Measurements from ENCODE around the gene SLC22A23. TPM values are rescaled to one million over a fixed set of nuclear protein-coding genes. Genes with fewer than 3 reads are reported as not detected.
"Not testable (repeated sequence)": the region's sequence is repeated elsewhere in the genome, so short reads cannot be mapped to it uniquely, and the experiment has no call there.

SLC22A23 gene
- total RNA-seq, 1 experiment from 2014 or later, result 2.7 TPM

DNA sequence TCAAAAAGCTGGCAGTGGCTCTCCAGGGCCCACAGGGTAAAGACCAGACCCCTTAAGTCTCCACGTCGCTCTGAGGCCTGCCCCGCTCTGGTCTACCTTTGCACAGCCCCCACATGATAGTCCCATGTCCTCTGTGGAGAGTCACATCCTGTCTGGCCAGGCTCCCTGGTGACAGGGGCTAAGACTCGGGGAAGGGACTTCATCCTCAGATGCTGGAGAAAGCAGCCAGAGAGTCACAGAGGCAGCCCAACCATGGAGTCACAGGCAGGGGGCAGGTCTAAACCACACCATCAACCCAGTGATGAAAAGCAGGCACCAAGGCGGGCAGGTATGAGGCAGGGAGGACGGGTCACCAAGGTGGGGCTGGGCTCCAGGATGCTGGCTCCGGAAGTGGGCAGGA lies 62.2 kb downstream of the SLC22A23 start:
- DNase-seq (ENCODE audit: low read depth in 1 of 2, low spot score in 2 of 2), result no peak
- Histone ChIP-seq H3K9me3 (replicated peaks) (no peaks in the 10 kb centered on the region), H3K4me3 (no peak overlapping the region), H3K36me3 (no peaks in the 10 kb centered on the region), H3K4me1 (replicated peaks) (peaks cover 9% of the 10 kb centered on the region; the same call in 1 of the 2 replicates), H3K27ac (no peak overlapping the region), H3K27me3 (replicated peaks) (no peaks in the 10 kb centered on the region)

DNA sequence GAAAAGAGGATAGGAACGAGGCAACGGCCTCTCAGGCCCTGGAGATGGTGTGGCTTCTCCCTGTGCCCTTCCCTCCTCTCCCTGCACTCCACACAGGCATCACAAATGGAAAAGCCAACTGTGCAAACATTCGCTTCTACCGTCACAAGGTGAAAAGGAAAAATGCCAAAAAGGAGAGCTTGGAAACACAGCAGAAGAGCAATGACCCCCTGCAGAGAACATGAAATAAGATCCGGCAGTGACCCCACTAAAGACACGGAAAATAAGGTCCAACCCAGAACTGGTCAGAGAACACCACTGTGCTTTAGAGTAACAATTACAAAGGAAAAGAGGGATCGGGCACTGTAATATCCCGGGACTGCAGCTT lies 63.0 kb downstream of the SLC22A23 start:
- no peak for DNase-seq (ENCODE audit: low read depth in 1 of 2, low spot score in 2 of 2)
- peaks cover 9% of the 10 kb centered on the region; the same call in 1 of the 2 replicates for H3K4me1 ChIP-seq (replicated peaks)
- no peaks in the 10 kb centered on the region for H3K9me3 ChIP-seq (replicated peaks)
- H3K27ac ChIP-seq, result no peak overlapping the region
- H3K36me3 ChIP-seq, result no peaks in the 10 kb centered on the region
- no peaks in the 10 kb centered on the region for H3K27me3 ChIP-seq (replicated peaks)
- no peak overlapping the region for H3K4me3 ChIP-seq

DNA sequence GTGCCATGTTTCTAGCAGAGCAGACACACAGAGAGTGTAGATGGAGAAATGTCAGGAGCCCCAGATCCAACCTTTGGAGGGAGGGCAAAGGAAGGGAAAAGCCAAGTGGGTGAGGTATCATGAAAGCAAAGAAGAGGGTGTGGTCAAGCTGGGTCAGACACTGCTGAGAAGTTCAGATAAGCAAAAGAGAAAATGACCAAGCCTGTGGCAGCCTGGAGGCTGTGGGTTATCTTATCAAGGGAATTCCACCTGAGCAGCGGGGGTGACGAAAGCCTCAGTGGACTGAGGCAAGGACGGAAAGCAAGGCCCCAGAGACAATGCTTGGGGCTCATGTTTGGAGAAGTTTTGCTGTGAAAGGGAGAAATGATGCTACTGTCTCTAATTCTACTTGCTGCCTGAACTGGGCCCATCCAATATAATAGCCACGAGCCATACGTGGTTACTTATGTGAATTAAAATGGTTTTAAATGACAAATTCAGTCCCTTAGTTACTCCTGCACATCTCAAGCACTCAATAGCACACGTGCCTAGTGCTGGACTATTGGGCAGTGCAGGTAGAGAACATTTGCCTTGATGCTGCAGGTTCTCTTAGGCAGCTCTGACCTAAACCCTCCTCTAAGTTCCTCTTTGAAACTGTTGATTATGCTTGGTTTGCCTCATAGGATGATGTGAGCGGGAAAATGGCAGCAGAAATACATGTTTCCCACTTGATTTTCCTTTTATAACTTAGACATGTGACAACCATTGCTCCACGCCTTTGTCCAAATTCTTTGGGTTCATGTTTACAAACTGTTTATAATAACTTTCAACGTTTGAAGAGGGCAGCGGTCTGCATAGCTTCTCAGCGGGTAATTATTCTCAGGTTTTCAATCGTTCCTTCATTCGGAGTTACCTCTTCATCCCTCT lies 63.7 kb downstream of the SLC22A23 start:
- H3K27me3 ChIP-seq (replicated peaks), result no peaks in the 10 kb centered on the region
- H3K9me3 ChIP-seq (replicated peaks), result no peaks in the 10 kb centered on the region
- H3K4me3 ChIP-seq, result no peak overlapping the region
- no peak for DNase-seq (ENCODE audit: low read depth in 1 of 2, low spot score in 2 of 2)
- H3K27ac ChIP-seq, result no peak overlapping the region
- H3K4me1 ChIP-seq (replicated peaks), result peaks cover 9% of the 10 kb centered on the region; the same call in 1 of the 2 replicates
- H3K36me3 ChIP-seq, result no peaks in the 10 kb centered on the region

DNA sequence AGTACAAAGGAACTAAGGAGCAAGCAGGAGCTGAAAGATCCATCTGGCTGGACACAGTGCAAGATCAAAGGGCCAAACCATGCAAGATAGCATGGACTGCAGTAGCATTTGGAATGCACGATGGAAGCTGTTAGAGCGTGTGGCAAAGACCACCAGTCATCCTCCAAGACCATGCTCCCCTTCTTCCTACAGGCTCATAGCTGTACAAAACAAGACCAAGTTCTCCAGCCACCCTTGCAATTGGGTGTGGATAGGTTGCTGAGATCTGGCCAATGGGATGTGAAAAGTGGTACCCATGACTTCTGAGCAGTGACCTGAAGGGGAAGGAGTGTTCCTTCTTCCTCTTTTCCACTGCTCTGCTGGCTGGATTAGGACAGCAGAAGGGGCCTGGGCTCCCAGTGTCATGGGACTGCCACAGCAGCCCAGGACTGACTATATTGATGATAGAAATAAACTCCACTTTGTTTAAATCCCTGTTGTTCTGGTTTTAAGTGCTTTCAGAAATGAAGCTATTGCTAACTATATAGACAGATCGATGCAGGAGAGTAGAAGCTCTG lies 64.9 kb downstream of the SLC22A23 start:
- Histone ChIP-seq H3K36me3 (no peaks in the 10 kb centered on the region), H3K27me3 (replicated peaks) (no peaks in the 10 kb centered on the region), H3K4me3 (no peak overlapping the region), H3K27ac (no peak overlapping the region), H3K4me1 (replicated peaks) (peaks cover 9% of the 10 kb centered on the region; the same call in 1 of the 2 replicates), H3K9me3 (replicated peaks) (no peaks in the 10 kb centered on the region)
- no peak for DNase-seq (ENCODE audit: low read depth in 1 of 2, low spot score in 2 of 2)

DNA sequence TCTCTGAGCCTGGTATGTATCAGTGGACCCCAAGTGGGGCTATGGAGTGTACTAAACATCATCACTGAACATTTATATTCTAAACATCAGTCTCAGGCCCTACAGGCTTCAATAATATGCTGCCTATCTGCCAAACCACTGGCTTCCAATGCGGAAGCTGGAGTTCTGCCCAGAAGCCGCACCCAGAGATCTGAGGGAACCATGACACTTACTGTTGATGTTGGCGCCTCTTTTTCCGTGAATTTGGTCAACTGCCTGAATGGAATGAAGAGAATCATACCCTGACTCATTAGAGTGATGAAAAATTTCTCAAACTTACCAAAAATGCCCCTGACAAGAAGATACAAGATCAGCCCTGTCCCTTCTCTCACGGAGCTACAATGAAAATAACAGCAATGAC lies 66.2 kb downstream of the SLC22A23 start:
- no peaks in the 10 kb centered on the region for H3K27me3 ChIP-seq (replicated peaks)
- peak in 1 of 2 experiments; percentile 40 for DNase-seq (ENCODE audit: low read depth in 1 of 2, low spot score in 2 of 2)
- H3K27ac ChIP-seq, result no peak overlapping the region
- H3K4me1 ChIP-seq (replicated peaks), result peaks cover 14% of the 10 kb centered on the region
- no peaks in the 10 kb centered on the region for H3K36me3 ChIP-seq
- no peaks in the 10 kb centered on the region for H3K9me3 ChIP-seq (replicated peaks)
- H3K4me3 ChIP-seq, result no peak overlapping the region

DNA sequence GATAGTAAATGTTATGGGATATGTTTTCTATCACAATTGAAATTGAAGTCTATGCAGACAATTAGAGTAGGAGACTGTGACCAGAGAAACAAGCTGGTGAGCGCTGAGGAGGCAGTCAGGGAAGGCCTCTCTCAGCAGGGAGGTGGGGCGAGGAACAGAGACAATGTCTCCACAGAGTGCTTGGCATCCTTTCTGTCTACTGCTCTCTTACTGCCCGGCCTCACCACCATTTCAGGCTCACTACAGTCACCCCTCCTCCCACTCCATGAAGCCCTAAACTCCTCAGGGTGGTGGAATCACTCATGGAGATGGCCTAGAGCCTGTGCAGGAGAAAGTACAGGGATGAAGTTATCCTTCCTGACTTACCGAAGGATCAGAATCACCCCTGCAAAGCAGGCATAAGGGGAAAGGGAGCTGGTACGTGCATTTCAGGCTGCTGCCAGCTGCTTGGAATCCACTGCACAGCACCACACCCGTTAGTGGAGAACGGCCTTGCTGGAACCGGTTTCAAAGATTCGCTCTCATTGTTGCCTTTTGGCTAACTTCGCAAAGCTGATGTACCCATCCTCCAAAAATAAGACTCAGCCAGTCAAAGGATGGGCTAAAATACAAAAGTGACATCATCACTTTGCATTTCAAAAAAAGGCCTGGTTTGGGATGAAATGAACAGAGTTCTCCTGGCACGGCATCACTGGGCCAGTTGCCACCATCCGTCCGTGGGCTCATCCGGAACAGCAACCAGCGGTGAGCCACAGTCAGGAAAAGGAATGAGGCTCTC lies 67.3 kb downstream of the SLC22A23 start:
- Histone ChIP-seq H3K36me3 (no peaks in the 10 kb centered on the region), H3K27me3 (replicated peaks) (no peaks in the 10 kb centered on the region), H3K27ac (no peak overlapping the region), H3K9me3 (replicated peaks) (no peaks in the 10 kb centered on the region), H3K4me3 (no peak overlapping the region), H3K4me1 (replicated peaks) (peaks cover 22% of the 10 kb centered on the region)
- DNase-seq (ENCODE audit: low read depth in 1 of 2, low spot score in 2 of 2), result no peak

DNA sequence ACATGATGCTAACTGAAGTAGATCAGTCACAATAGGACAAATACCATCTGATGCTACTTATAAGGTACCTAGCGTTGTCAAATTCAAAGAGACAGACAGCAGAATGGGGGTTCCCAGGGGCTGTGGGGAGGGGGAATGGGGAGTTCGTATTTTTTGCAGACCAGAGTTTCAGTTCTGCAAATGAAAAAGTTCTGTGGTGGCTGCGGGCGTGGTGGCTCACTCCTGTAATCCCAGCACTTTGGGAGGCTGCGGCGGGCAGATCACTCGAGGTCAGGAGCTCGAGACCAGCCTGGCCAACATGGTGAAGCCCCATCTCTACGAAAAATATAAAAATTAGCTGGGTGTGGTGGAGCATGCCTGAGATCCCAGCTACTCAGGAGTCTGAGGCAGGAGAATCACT lies 68.1 kb downstream of the SLC22A23 start:
- Histone ChIP-seq H3K4me3 (no peak overlapping the region), H3K9me3 (replicated peaks) (no peaks in the 10 kb centered on the region), H3K27me3 (replicated peaks) (no peaks in the 10 kb centered on the region), H3K36me3 (no peaks in the 10 kb centered on the region), H3K4me1 (replicated peaks) (peaks cover 22% of the 10 kb centered on the region), H3K27ac (no peak overlapping the region)
- DNase-seq (ENCODE audit: low read depth in 1 of 2, low spot score in 2 of 2), result no peak

DNA sequence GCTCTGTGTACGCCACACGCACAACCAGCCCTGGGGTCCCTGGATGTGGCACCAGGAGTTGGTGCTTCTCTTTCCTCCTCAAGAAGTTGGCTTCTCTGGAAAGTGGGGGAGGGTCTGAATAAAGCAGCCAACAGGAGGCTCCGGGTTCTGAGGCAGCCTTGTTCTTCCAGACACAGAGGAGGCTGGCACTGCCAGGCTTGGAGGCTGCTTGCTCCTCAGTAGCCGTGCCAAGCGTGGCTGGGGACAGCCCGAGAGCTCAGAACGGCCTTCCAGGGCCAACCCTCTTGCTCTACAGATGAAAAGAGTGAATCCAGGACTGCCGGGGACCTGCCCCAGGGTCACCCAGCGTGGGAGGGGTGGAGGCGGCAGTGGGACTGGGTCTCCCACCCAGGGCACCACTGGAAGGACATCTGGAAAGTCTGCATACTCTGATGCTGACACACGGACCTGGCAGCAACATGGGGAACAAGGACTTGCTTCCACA lies 70.4 kb downstream of the SLC22A23 start:
- peaks cover 30% of the 10 kb centered on the region for H3K4me1 ChIP-seq (replicated peaks)
- no peak for DNase-seq (ENCODE audit: low read depth in 1 of 2, low spot score in 2 of 2)
- no peaks in the 10 kb centered on the region for H3K27me3 ChIP-seq (replicated peaks)
- H3K36me3 ChIP-seq, result no peaks in the 10 kb centered on the region
- no peak overlapping the region for H3K27ac ChIP-seq
- H3K9me3 ChIP-seq (replicated peaks), result no peaks in the 10 kb centered on the region
- H3K4me3 ChIP-seq, result no peak overlapping the region

DNA sequence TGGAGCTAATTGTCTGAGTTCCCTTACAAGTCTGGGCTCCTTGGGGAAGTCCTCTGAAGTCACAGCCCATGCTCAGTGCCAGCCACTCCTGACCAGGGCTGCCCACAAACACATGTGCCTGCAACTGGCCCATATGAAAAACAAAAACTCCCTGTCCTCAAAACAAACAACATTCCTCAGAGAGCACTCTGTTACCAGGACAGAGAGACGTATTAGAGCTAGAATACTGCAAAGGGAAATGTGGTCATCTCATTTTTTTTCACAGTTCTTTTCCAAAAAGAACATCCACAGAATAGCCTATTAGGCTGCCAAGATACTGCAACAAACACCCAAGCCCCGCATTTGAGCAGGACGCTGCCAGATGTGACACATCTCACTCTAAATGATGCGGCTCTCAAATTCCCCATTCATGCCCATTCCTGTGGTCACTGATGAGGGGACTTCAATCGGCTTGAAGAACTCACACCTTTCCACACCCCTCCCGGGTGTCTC lies 71.1 kb downstream of the SLC22A23 start:
- H3K36me3 ChIP-seq, result no peaks in the 10 kb centered on the region
- no peak overlapping the region for H3K27ac ChIP-seq
- H3K9me3 ChIP-seq (replicated peaks), result no peaks in the 10 kb centered on the region
- no peak overlapping the region for H3K4me3 ChIP-seq
- H3K27me3 ChIP-seq (replicated peaks), result no peaks in the 10 kb centered on the region
- DNase-seq (ENCODE audit: low read depth in 1 of 2, low spot score in 2 of 2), result peak in 1 of 2 experiments; percentile 39
- H3K4me1 ChIP-seq (replicated peaks), result peaks cover 25% of the 10 kb centered on the region

DNA sequence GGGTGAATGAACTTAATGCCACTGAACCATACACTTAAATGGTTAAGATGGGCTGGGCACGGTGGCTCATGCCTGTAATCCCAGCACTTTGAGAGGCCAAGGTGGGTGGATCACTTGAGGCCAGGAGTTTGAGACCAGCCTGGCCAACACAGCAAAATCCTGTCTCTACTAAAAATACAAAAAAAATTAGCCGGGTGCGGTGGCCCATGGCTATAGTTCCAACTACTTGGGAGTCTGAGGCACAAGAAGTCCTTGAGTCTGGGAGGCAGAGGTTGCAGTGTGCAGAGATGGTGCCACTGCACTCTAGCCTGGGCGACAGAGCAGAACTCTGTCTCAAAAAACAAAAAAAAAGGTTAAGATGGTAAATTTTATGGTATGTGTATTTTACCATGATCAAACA lies 71.7 kb downstream of the SLC22A23 start:
- DNase-seq (ENCODE audit: low read depth in 1 of 2, low spot score in 2 of 2); H3K36me3 ChIP-seq; H3K27ac ChIP-seq; H3K27me3 ChIP-seq (replicated peaks); H3K9me3 ChIP-seq (replicated peaks); H3K4me3 ChIP-seq: not testable (repeated sequence)
- H3K4me1 ChIP-seq (replicated peaks), result peaks cover 21% of the 10 kb centered on the region

DNA sequence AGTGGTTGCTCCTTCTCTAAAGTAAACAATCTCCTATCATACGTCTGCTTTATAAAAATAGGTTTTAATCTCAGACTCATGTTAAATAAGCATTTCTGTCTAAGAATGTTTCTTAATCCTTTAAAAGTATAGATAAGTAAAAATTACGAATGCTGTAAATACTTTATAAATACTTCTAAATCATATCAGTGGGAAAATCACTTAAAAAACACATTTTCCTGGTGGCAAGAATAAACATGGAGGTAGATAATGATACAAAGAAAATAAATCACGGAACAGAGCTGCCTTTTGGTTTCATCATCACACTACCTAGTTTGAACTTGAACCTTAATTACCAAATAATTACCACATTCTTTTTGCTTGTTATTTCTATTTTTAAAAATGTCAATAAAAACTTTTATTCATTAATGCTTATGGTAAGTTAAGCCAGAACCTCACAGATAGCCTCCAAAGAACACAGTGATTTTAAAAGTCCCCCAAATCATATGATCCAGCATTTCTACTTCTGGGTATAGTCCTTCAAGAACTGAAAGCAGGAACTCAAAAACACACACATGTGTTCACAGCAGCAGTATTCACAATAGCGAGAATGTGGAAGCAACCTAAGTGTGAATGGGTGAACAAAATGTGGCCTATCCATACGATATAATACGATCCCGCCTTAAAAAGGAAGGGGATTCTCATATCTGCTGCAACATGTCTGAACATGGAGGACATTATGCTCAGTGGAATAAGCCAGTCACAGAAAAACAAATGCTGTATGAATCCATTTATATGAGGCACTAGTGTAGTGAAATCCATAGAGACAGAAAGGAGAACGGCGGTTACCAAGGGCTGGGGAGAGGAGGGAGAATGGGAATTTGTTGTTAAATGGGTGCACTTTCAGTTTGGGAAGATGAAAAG lies 72.4 kb downstream of the SLC22A23 start:
- Histone ChIP-seq H3K27me3 (replicated peaks) (no peaks in the 10 kb centered on the region), H3K9me3 (replicated peaks) (no peaks in the 10 kb centered on the region), H3K36me3 (no peaks in the 10 kb centered on the region), H3K4me3 (no peak overlapping the region), H3K4me1 (replicated peaks) (peaks cover 21% of the 10 kb centered on the region), H3K27ac (no peak overlapping the region)
- no peak for DNase-seq (ENCODE audit: low read depth in 1 of 2, low spot score in 2 of 2)

DNA sequence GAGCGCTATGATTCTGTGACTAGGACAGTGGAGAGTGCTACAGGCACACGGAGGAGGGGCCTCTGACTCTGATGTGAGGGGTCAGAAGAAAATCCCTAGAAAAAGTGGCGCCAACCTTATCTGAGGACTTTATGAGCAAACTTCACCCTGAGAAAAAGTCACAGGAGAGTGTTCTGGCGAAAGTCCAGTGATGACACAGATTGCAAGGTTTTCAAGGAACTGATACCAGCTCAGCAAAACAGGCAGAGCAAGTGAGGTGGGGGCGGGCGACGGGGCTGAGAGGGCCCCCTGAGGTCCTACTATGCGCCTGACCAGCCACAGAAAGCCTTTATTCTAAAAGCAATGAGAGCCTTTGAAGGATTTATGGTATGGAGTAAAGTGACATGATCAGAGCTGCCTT lies 73.3 kb downstream of the SLC22A23 start:
- Histone ChIP-seq H3K36me3 (no peaks in the 10 kb centered on the region), H3K27me3 (replicated peaks) (no peaks in the 10 kb centered on the region), H3K9me3 (replicated peaks) (no peaks in the 10 kb centered on the region), H3K4me1 (replicated peaks) (peaks cover 21% of the 10 kb centered on the region), H3K27ac (no peak overlapping the region), H3K4me3 (no peak overlapping the region)
- DNase-seq (ENCODE audit: low read depth in 1 of 2, low spot score in 2 of 2), result peak in 1 of 2 experiments; percentile 29

Data from SJSA1 (cell line).